ENCODE data around the gene FAM8A1. TPM values are rescaled to one million over a fixed set of nuclear protein-coding genes. Genes with fewer than 3 reads are reported as not detected.
"Not testable (repeated sequence)": the region's sequence is repeated elsewhere in the genome, so short reads cannot be mapped to it uniquely, and the experiment has no call there.

Gene FAM8A1
- total RNA-seq, 5 donors from 2014 or later (not counting 1 experiment from before 2014, with no cell fraction given) = 16.1 to 21.8 (median 16.7) TPM

- no CpG with 5 or more reads among the region's 7 CpGs for WGBS (ENCODE audit: insufficient coverage)
- H3K27me3 Mint-ChIP-seq = peaks cover 5 to 13% of the 10 kb centered on the region in 2 donors
- POLR2A ChIA-PET = interaction anchor here in 1 of 2 donors (0.5 kb wide), 1 partner anchor 16 kb away, joined by 5 read pairs; no protein-coding TSS in a partner anchor
These were observed 15.8 kb upstream of the FAM8A1 start for GRCh38 chr6:17584241-17584803.

GRCh38 chr6:17585766-17586490, 14.2 kb upstream of the FAM8A1 start:
- Mint-ChIP-seq H3K4me3 (no peak overlapping the region), H3K27ac (no peak overlapping the region), H3K4me1 (peaks cover 16 to 23% (median 20%) of the 10 kb centered on the region in 3 donors), H3K27me3 (peaks cover 4 to 7% of the 10 kb centered on the region in 2 donors), H3K36me3 (no peaks in the 10 kb centered on the region), H3K9me3 (no peaks in the 10 kb centered on the region)
- no peak for ATAC-seq (replicated peaks in 1 of 4)
- ChIA-PET CTCF (interaction anchor here (0.7 to 2.7 kb wide), 4 partner anchors 30 to 218 kb away, joined by 3 to 19 read pairs (median 5); no protein-coding TSS in a partner anchor), POLR2A (interaction anchor here in 1 of 2 donors (0.7 kb wide), 1 partner anchor 88 kb away, joined by 3 read pairs; no protein-coding TSS in a partner anchor)
- Histone ChIP-seq H3K4me3 (ENCODE audit: control insufficient read depth in 1 of 2, extremely low read depth in 1 of 2, low read length in 1 of 2) (no peak overlapping the region), H3K27me3 (replicated peaks in 1 of 2; ENCODE audit: control insufficient read depth in 2 of 2, extremely low read depth in 1 of 2, insufficient read depth in 2 of 2, low read length in 1 of 2) (peaks cover 0 to 5% of the 10 kb centered on the region in 2 experiments), H3K36me3 (ENCODE audit: control insufficient read depth in 2 of 2, extremely low read depth in 1 of 2, insufficient read depth in 1 of 2, low read length in 1 of 2) (no peaks in the 10 kb centered on the region), H3K4me1 (ENCODE audit: control insufficient read depth in 1 of 2, extremely low read depth in 1 of 2, insufficient read depth in 2 of 2, low read length in 2 of 2) (peaks cover 5 to 15% of the 10 kb centered on the region in 2 experiments), H3K9me3 (no peaks in the 10 kb centered on the region), H3K27ac (ENCODE audit: low read length) (no peak overlapping the region)
- DNase-seq = peak in 1 of 35 experiments; percentile 18
- 47% methylated on average over 3 of the region's 7 CpGs for WGBS (ENCODE audit: insufficient coverage)

More at GRCh38 chr6:17584241-17584803, 15.8 kb upstream of the FAM8A1 start:
- peaks cover 0 to 19% of the 10 kb centered on the region in 2 experiments for H3K27me3 ChIP-seq (replicated peaks in 1 of 2; ENCODE audit: control insufficient read depth in 2 of 2, extremely low read depth in 1 of 2, insufficient read depth in 2 of 2, low read length in 1 of 2)
- DNase-seq (peak in 4 of 35 experiments; percentile 14 to 66 (median 28)), ATAC-seq (replicated peaks in 1 of 4) (peak; percentile 68 to 79 (median 71))
- H3K4me1 ChIP-seq (ENCODE audit: control insufficient read depth in 1 of 2, extremely low read depth in 1 of 2, insufficient read depth in 2 of 2, low read length in 2 of 2) = peaks cover 3 to 16% of the 10 kb centered on the region in 2 experiments
- no peak overlapping the region for H3K4me3 ChIP-seq (ENCODE audit: control insufficient read depth in 1 of 2, extremely low read depth in 1 of 2, low read length in 1 of 2)
- H3K27ac ChIP-seq (ENCODE audit: low read length) = no peak overlapping the region
- no peak overlapping the region for H3K4me3 Mint-ChIP-seq
- H3K9me3 ChIP-seq = no peaks in the 10 kb centered on the region
- H3K4me1 Mint-ChIP-seq = peaks cover 7 to 11% (median 9%) of the 10 kb centered on the region in 3 donors
- CTCF ChIA-PET = interaction anchor here (0.6 to 2.7 kb wide), 12 partner anchors 11 to 410 kb away, joined by 3 to 19 read pairs (median 4); partner anchors contain the start of gene NUP153 (in 1 of the 2)
- H3K36me3 ChIP-seq (ENCODE audit: control insufficient read depth in 2 of 2, extremely low read depth in 1 of 2, insufficient read depth in 1 of 2, low read length in 1 of 2) = no peaks in the 10 kb centered on the region
- no peaks in the 10 kb centered on the region for H3K9me3 Mint-ChIP-seq
- peak overlapping the region in 1 of 2 donors; percentile 30 for H3K27ac Mint-ChIP-seq
- H3K36me3 Mint-ChIP-seq = no peaks in the 10 kb centered on the region

GRCh38 chr6:17586623-17587022, 13.5 kb upstream of the FAM8A1 start:
- ATAC-seq (replicated peaks in 1 of 4); H3K4me3 Mint-ChIP-seq; H3K27ac ChIP-seq (ENCODE audit: low read length); H3K27me3 Mint-ChIP-seq; CTCF ChIA-PET; H3K4me3 ChIP-seq (ENCODE audit: control insufficient read depth in 1 of 2, extremely low read depth in 1 of 2, low read length in 1 of 2); H3K27me3 ChIP-seq (replicated peaks in 1 of 2; ENCODE audit: control insufficient read depth in 2 of 2, extremely low read depth in 1 of 2, insufficient read depth in 2 of 2, low read length in 1 of 2); DNase-seq; H3K36me3 ChIP-seq (ENCODE audit: control insufficient read depth in 2 of 2, extremely low read depth in 1 of 2, insufficient read depth in 1 of 2, low read length in 1 of 2); H3K27ac Mint-ChIP-seq; H3K9me3 ChIP-seq; H3K36me3 Mint-ChIP-seq; H3K9me3 Mint-ChIP-seq: not testable (repeated sequence)
- H3K4me1 Mint-ChIP-seq = peaks cover 18 to 23% (median 21%) of the 10 kb centered on the region in 3 donors
- peaks cover 5 to 15% of the 10 kb centered on the region in 2 experiments for H3K4me1 ChIP-seq (ENCODE audit: control insufficient read depth in 1 of 2, extremely low read depth in 1 of 2, insufficient read depth in 2 of 2, low read length in 2 of 2)
- 93% methylated on average over 13 of the region's 13 CpGs for WGBS (ENCODE audit: insufficient coverage)
- POLR2A ChIA-PET = interaction anchor here in 1 of 2 donors (0.7 kb wide), 1 partner anchor 87 kb away, joined by 3 read pairs; no protein-coding TSS in a partner anchor

GRCh38 chr6:17588011-17588410, 12.1 kb upstream of the FAM8A1 start:
- peaks cover 18 to 23% (median 21%) of the 10 kb centered on the region in 3 donors for H3K4me1 Mint-ChIP-seq
- CTCF ChIA-PET = interaction anchor here in 1 of 2 donors (0.5 to 0.6 kb wide), 3 partner anchors 12 to 453 kb away, joined by 3 to 4 read pairs (median 3); partner anchors contain the start of gene FAM8A1

GRCh38 chr6:17589406-17590096, 10.6 kb upstream of the FAM8A1 start:
- Histone ChIP-seq H3K36me3 (ENCODE audit: control insufficient read depth in 2 of 2, extremely low read depth in 1 of 2, insufficient read depth in 1 of 2, low read length in 1 of 2) (no peaks in the 10 kb centered on the region), H3K27me3 (replicated peaks in 1 of 2; ENCODE audit: control insufficient read depth in 2 of 2, extremely low read depth in 1 of 2, insufficient read depth in 2 of 2, low read length in 1 of 2) (no peaks in the 10 kb centered on the region), H3K9me3 (no peaks in the 10 kb centered on the region), H3K27ac (ENCODE audit: low read length) (no peak overlapping the region), H3K4me3 (ENCODE audit: control insufficient read depth in 1 of 2, extremely low read depth in 1 of 2, low read length in 1 of 2) (no peak overlapping the region), H3K4me1 (ENCODE audit: control insufficient read depth in 1 of 2, extremely low read depth in 1 of 2, insufficient read depth in 2 of 2, low read length in 2 of 2) (peaks cover 5 to 15% of the 10 kb centered on the region in 2 experiments)
- Mint-ChIP-seq H3K36me3 (no peaks in the 10 kb centered on the region), H3K27me3 (no peaks in the 10 kb centered on the region), H3K4me3 (no peak overlapping the region), H3K9me3 (no peaks in the 10 kb centered on the region), H3K4me1 (peaks cover 15 to 18% (median 16%) of the 10 kb centered on the region in 3 donors), H3K27ac (peak overlapping the region; percentile 79 to 86)
- ChIA-PET POLR2A (interaction anchor here (0.5 kb wide), 2 partner anchors 15 to 610 kb away, joined by 3 read pairs; no protein-coding TSS in a partner anchor), CTCF (interaction anchor here (0.5 to 0.8 kb wide), 2 partner anchors 30 to 1282 kb away, joined by 4 to 5 read pairs; no protein-coding TSS in a partner anchor)
- DNase-seq (peak in 21 of 35 experiments; percentile 12 to 65 (median 29)), ATAC-seq (replicated peaks in 1 of 4) (peak; percentile 85 to 97 (median 91))
- 43% methylated on average over 3 of the region's 5 CpGs for WGBS (ENCODE audit: insufficient coverage)

More at GRCh38 chr6:17588011-17588410, 12.1 kb upstream of the FAM8A1 start:
- Histone ChIP-seq H3K27me3 (replicated peaks in 1 of 2; ENCODE audit: control insufficient read depth in 2 of 2, extremely low read depth in 1 of 2, insufficient read depth in 2 of 2, low read length in 1 of 2) (no peaks in the 10 kb centered on the region), H3K9me3 (no peaks in the 10 kb centered on the region), H3K4me1 (ENCODE audit: control insufficient read depth in 1 of 2, extremely low read depth in 1 of 2, insufficient read depth in 2 of 2, low read length in 2 of 2) (peaks cover 5 to 15% of the 10 kb centered on the region in 2 experiments), H3K27ac (ENCODE audit: low read length) (no peak overlapping the region), H3K4me3 (ENCODE audit: control insufficient read depth in 1 of 2, extremely low read depth in 1 of 2, low read length in 1 of 2) (no peak overlapping the region), H3K36me3 (ENCODE audit: control insufficient read depth in 2 of 2, extremely low read depth in 1 of 2, insufficient read depth in 1 of 2, low read length in 1 of 2) (no peaks in the 10 kb centered on the region)
- Mint-ChIP-seq H3K4me3 (no peak overlapping the region), H3K36me3 (no peaks in the 10 kb centered on the region), H3K9me3 (no peaks in the 10 kb centered on the region), H3K27me3 (no peaks in the 10 kb centered on the region), H3K27ac (no peak overlapping the region)
- DNase-seq (no peak), ATAC-seq (replicated peaks in 1 of 4) (no peak)
- 90% methylated on average over 1 of the region's 6 CpGs for WGBS (ENCODE audit: insufficient coverage)
- POLR2A ChIA-PET = interaction anchor here in 1 of 2 donors (0.6 kb wide), 1 partner anchor 12 kb away, joined by 4 read pairs; no protein-coding TSS in a partner anchor

Measured in T-cell (primary cell).